ENCODE results near the gene TTC34.
"Not testable (repeated sequence)": the region's sequence is repeated elsewhere in the genome, so short reads cannot be mapped to it uniquely, and the experiment has no call there.

TTC34 gene

DNA sequence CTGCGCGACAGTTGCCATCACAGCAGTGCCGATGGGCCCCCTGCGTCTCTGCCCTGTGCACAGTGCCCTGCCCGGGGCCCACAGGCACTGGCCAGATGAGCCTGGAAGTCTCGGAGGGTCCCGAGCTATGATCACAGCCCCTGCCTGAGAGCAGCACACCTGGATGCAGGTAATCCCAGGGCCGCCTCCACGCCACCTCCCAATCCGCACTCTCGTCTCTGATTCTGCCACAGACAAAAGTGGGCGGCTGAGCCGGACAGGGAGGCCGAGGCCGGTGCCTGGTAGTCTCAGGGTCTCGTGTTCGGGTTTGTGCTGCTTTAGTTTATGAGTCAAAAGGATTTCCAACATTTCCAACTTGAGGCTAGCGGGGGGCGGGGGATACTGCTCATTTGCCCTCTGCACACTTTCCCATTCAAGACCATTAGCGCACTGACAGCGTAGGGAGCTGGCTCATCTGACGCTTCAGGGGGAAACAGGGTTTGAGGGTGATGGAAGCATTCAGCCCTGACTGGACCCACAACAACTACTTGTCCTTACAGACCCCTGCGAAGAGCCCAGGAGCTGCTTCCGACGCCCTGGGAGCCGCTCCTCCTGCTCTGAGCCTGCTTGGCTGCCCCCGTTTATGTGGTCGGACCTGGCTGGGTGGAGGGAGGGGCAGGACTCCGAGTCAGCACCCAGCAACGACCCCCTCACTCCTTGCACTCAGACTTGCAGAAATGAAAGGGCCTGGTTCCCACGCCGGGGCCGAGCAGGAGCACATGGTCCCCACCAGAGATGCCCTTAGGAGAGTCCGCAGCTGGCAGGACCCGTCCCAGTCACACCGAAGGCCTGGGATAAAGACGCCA, 1.8 kb upstream of the TTC34 start:
- DNase-seq (ENCODE audit: low read depth) = no peak
- no peak for TF ChIP-seq CTCF (IDR thresholded peaks at IDR 0.05; ENCODE audit: control insufficient read depth, extremely low read depth, insufficient read depth)
- H3K4me3 ChIP-seq (ENCODE audit: low read depth, low read length) = no peak overlapping the region

DNA sequence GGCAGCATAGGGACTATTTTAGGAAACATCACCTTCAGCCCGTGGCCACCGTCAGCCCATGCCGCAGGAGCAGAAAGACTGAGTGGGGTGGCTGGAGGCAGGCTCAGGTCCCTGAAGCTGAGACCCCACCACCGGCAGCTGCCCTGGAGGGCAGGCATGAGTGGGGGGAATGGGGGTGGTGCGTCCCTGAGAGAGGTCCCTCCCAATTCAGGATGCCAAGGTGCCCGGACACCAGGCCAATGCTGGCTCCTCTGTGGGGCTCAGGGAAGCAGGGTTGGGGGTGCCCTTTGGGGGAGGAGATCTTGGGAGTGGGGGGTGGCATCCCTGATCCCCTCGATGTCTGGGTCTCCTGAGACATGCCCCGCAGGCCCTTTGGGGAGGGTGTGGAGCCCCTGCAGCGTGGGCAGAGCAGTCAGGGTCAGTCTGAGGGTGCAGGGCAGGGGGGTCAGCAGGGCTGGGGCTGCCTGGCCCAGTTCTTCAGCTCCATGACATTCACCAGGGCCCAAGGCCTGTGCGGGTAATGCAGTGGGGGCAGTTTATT, 998 bp upstream of the TTC34 start:
- no peak for TF ChIP-seq CTCF (IDR thresholded peaks at IDR 0.05; ENCODE audit: control insufficient read depth, extremely low read depth, insufficient read depth)
- no peak for DNase-seq (ENCODE audit: low read depth)
- no peak overlapping the region for H3K4me3 ChIP-seq (ENCODE audit: low read depth, low read length)

GRCh38 chr1:2801046-2801445, 447 bp downstream of the TTC34 start:
- no peak overlapping the region for H3K4me3 ChIP-seq (ENCODE audit: low read depth, low read length)
- TF ChIP-seq CTCF (IDR thresholded peaks at IDR 0.05; ENCODE audit: control insufficient read depth, extremely low read depth, insufficient read depth) = no peak
- no peak for DNase-seq (ENCODE audit: low read depth)

DNA sequence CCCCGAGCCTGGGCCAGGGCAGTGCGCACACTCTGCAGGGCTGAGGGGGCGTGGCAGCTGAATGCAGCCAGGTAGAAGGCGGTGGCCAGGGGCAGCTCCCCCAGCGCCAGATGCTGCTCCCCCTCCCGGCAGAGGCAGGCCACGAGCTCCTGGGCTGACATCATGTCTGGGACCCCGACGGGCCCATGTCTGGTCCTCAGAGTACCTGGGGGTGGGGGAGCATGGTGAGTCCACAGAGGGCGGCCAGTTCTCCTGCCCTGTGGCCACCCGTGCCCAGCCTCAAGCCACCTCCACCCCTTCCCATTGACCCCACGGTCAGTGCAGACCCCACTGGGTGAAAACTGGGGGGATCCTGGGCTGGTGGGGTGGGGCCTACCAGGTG, 838 bp downstream of the TTC34 start:
- no peak for TF ChIP-seq CTCF (IDR thresholded peaks at IDR 0.05; ENCODE audit: control insufficient read depth, extremely low read depth, insufficient read depth)
- no peak overlapping the region for H3K4me3 ChIP-seq (ENCODE audit: low read depth, low read length)
- DNase-seq (ENCODE audit: low read depth) = no peak

DNA sequence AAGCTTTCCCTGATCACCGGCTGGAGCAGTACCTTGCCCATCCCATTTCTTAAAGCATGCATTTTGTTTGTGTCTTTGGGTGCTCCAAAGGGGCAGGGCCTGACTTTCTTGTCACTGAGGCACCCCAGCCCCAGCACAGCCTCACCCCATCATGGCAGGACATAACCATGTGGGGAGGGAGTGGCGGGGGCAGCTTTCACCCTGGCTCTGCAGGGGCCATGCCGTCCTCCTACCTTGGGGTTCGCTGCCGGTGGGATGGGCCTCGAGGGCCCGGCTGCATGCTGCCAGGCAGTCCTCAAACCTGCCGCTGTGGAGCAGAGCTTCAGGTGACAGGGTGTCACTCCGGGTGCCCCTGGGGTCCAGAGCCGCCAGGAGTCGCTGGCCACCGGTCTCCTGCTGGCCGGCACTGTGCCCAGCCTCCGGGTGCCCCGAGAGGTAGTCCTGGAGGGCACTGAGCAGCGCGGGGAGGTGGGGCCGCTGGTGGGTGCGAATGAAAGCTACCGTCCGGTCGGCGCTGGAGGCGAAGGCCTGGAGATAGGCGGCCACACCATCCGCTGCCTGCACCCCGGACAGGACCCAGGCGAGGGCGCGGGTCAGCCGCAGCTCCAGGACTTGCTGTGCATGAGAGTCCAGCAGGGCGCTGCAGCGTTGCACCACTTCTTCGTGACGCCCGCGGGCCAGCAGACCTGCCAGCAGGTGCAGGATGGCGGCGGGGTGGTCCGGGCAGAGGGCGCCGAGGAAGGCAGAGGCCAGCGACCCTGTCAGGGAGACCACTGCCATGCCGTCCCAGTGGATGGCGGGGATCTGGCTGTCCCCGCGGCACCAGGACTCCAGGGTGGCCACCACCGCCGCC, 1.5 kb downstream of the TTC34 start:
- no peak overlapping the region for H3K4me3 ChIP-seq (ENCODE audit: low read depth, low read length)
- no peak for DNase-seq (ENCODE audit: low read depth)
- no peak for TF ChIP-seq CTCF (IDR thresholded peaks at IDR 0.05; ENCODE audit: control insufficient read depth, extremely low read depth, insufficient read depth)

- DNase-seq (ENCODE audit: low read depth); H3K4me3 ChIP-seq (ENCODE audit: low read depth, low read length): not testable (repeated sequence)
Measured at GRCh38 chr1:2798958-2799357, 2.5 kb downstream of the TTC34 start.

- no peak for TF ChIP-seq CTCF (IDR thresholded peaks at IDR 0.05; ENCODE audit: control insufficient read depth, extremely low read depth, insufficient read depth)
- DNase-seq (ENCODE audit: low read depth) = no peak
- H3K4me3 ChIP-seq (ENCODE audit: low read depth, low read length) = no peak overlapping the region
Measured at GRCh38 chr1:2797741-2798016, 3.8 kb downstream of the TTC34 start.
